K562 (cell line): ENCODE results near the gene PITPNC1. TPM values are rescaled to one million over a fixed set of nuclear protein-coding genes. Genes with fewer than 3 reads are reported as not detected.

Experiments
- CREM ChIP-seq: IDR thresholded peaks from 2 replicates; pipeline ENCODE4 v1.6.1; 2014; ENCODE audit warnings: antibody characterized with exemption, low read depth
- HNRNPUL1 ChIP-seq: fragments of 200-400 bp; formaldehyde crosslinking; IDR thresholded peaks from 2 replicates; pipeline ENCODE4 v1.6.1; 2017; ENCODE audit warnings: low read length
- HOXB6 ChIP-seq: fragments of 250-450 bp; sonication (Bioruptor Pico); IDR thresholded peaks from 2 replicates; pipeline ENCODE4 v1.5.1; 2022; ENCODE audit warnings: mild to moderate bottlenecking, borderline replicate concordance
- ILF3 ChIP-seq: fragments of 450-650 bp; IDR thresholded peaks from 2 replicates; pipeline ENCODE4 v1.6.1; 2018; ENCODE audit warnings: antibody characterized with exemption, mild to moderate bottlenecking, moderate library complexity, borderline replicate concordance
- IRF1 ChIP-seq: sonication (generic); formaldehyde crosslinking; IDR thresholded peaks from 2 replicates; pipeline ENCODE4 v1.8.0; 2022; ENCODE audit warnings: missing genetic modification reagents, mild to moderate bottlenecking, borderline replicate concordance
- KAT2B ChIP-seq: IDR thresholded peaks from one replicate; pipeline ENCODE4 v1.6.1; 2012; ENCODE audit warnings: low read depth, mild to moderate bottlenecking, control low read depth, inconsistent platforms, low read length, moderate library complexity
- KLF13 ChIP-seq: fragments of 450-650 bp; IDR thresholded peaks from 2 replicates; pipeline ENCODE4 v1.6.1; 2016; ENCODE audit warnings: missing genetic modification characterization, low read depth, mild to moderate bottlenecking, missing compliant biosample characterization, moderate library complexity, borderline replicate concordance
- SIRT6 ChIP-seq: IDR thresholded peaks from one replicate; pipeline ENCODE4 v1.6.1; 2012; ENCODE audit warnings: low read depth, mild to moderate bottlenecking, control low read depth, inconsistent platforms, low read length, moderate library complexity
- TAF15 ChIP-seq: fragments of 200-400 bp; formaldehyde crosslinking; IDR thresholded peaks from 2 replicates; pipeline ENCODE4 v1.6.1; 2017; ENCODE audit warnings: mild to moderate bottlenecking, low read depth, low read length, moderate library complexity
- THRA ChIP-seq: fragments of 450-650 bp; IDR thresholded peaks from 2 replicates; pipeline ENCODE4 v1.6.1; 2017; ENCODE audit warnings: mild to moderate bottlenecking, moderate library complexity
- U2AF2 ChIP-seq: fragments of 200-400 bp; formaldehyde crosslinking; optimal IDR thresholded peaks from 2 replicates; pipeline ENCODE3; 2017; ENCODE audit warnings: low read depth, mild to moderate bottlenecking, low read length
- XRCC5 ChIP-seq: fragments of 200-400 bp; formaldehyde crosslinking; IDR thresholded peaks from 2 replicates; pipeline ENCODE4 v1.6.1; 2017; ENCODE audit warnings: low read depth, mild to moderate bottlenecking, low read length
- ZEB2 ChIP-seq: fragments of 450-650 bp; IDR thresholded peaks from 2 replicates; pipeline ENCODE4 v1.6.1; 2016
- ZNF318 ChIP-seq, 2 experiments: fragments of 450-650 bp; IDR thresholded peaks; 2 replicates each; pipeline ENCODE4 v1.6.1; 2016; ENCODE audit warnings: mild to moderate bottlenecking in 2 of 2, borderline replicate concordance in 1 of 2, low read depth in 1 of 2, moderate library complexity in 1 of 2
- ZNF551 ChIP-seq: fragments of 250-450 bp; sonication (Bioruptor Pico); IDR thresholded peaks from 2 replicates; pipeline ENCODE4 v1.5.0; 2021; ENCODE audit warnings: mild to moderate bottlenecking, moderate library complexity
- ZNF830 ChIP-seq: fragments of 250-450 bp; sonication (Bioruptor Pico); IDR thresholded peaks from 2 replicates; pipeline ENCODE4 v1.5.0; 2021; ENCODE audit warnings: mild to moderate bottlenecking
- ZSCAN29 ChIP-seq: fragments of 450-650 bp; IDR thresholded peaks from 2 replicates; pipeline ENCODE4 v1.6.1; 2017
- polyA plus RNA-seq, 8 experiments: library from polyadenylated mRNA; depleted of rRNA in 4 of 8; stranded (reverse) in 5 of 8; unstranded in 3 of 8; fragments of >200 nt; fragmentation: Nextera tagmentation in 2 of 8; fragmentation: Illumina TruSeq in 1 of 8; extraction: Ambion mirVana in 2 of 8; extraction: Trizol in 1 of 8; gene quantifications; 2 replicates each; pipeline versions ENCODE4 v1.2.1 to v1.2.3, GENCODE V29; 2011 to 2014; ENCODE audit warnings: inconsistent platforms in 1 of 8, missing spikeins in 1 of 8
- total RNA-seq, 7 experiments: library from RNA; depleted of rRNA in 6 of 7; stranded (reverse); fragments of >200 nt in 6 of 7; fragmentation: Illumina TruSeq in 2 of 7; extraction: Trizol in 2 of 7; gene quantifications; 2 replicates each; pipeline versions ENCODE4 v1.2.1 to v1.2.3, GENCODE V29; 2011 to 2021; ENCODE audit warnings: low replicate concordance in 1 of 7

Gene PITPNC1
- total and polyA plus RNA-seq, 9 of the 15 experiments (the other 6 are each of a cell fraction or from before 2014, with no cell fraction given), result 0.11 to 1.1 (median 0.65) TPM

GRCh38 chr17:67366193-67367157 is 10.6 kb upstream of the PITPNC1 start, which contains the start of gene PSMD12 (continued):
- TF ChIP-seq ZNF318 (IDR thresholded peaks at IDR 0.05; ENCODE audit: borderline replicate concordance in 1 of 2, low read depth in 1 of 2), result no peak
- TF ChIP-seq HNRNPUL1, result no peak
- no peak for TF ChIP-seq ZNF551 (CRISPR knock-in tag)
- no peak for TF ChIP-seq THRA
- TF ChIP-seq IRF1 (CRISPR knock-in tag), result no peak
- no peak for TF ChIP-seq U2AF2
- no peak for TF ChIP-seq ILF3
- no peak for TF ChIP-seq ZEB2
- no peak for TF ChIP-seq HOXB6 (CRISPR knock-in tag)
- TF ChIP-seq KAT2B, result no peak
- no peak for TF ChIP-seq ZNF830 (CRISPR knock-in tag)
- TF ChIP-seq CREM, result peak; percentile 68
- TF ChIP-seq XRCC5, result 0 out of 2 replicates have a peak, but pooled peaks have one; percentile 86
- TF ChIP-seq ZSCAN29, result no peak
- TF ChIP-seq SIRT6, result no peak
- TF ChIP-seq TAF15, result no peak
- TF ChIP-seq KLF13, result no peak
